GM18511 (cell line): Measurements from ENCODE around the gene LAMB4.

Experiments
- ATAC-seq: cut with Tn5 transposase; IDR thresholded peaks from one replicate; pipeline ENCODE4 v1.9.1; 2021; ENCODE audit warnings: mild to moderate bottlenecking, moderate library complexity; ENCODE audit not compliant: unreplicated experiment

Gene LAMB4

GRCh38 chr7:108016841-108017775 lies 113.1 kb downstream of the LAMB4 start:
- ATAC-seq, result no peak

- no peak for ATAC-seq
Measured at GRCh38 chr7:108015740-108016139, 114.4 kb downstream of the LAMB4 start.

- ATAC-seq, result no peak
Measured at GRCh38 chr7:108014747-108015682, 115.1 kb downstream of the LAMB4 start.

- ATAC-seq, result no peak
Measured at GRCh38 chr7:108014215-108014614, 115.9 kb downstream of the LAMB4 start.

- ATAC-seq, result no peak
Measured at GRCh38 chr7:108012499-108013430, 117.4 kb downstream of the LAMB4 start.

GRCh38 chr7:108010377-108010776 lies 119.8 kb downstream of the LAMB4 start:
- no peak for ATAC-seq

- no peak for ATAC-seq
Measured at GRCh38 chr7:108009873-108010272, 120.3 kb downstream of the LAMB4 start.

- ATAC-seq, result no peak
Measured at GRCh38 chr7:108008827-108009226, 121.3 kb downstream of the LAMB4 start.

- ATAC-seq, result no peak
Measured at GRCh38 chr7:108008240-108008639, 121.9 kb downstream of the LAMB4 start.

GRCh38 chr7:108007762-108008161 lies 122.4 kb downstream of the LAMB4 start:
- ATAC-seq, result no peak

GRCh38 chr7:108007261-108007660 lies 122.9 kb downstream of the LAMB4 start:
- no peak for ATAC-seq

- no peak for ATAC-seq
Measured at GRCh38 chr7:108004220-108005142, 125.7 kb downstream of the LAMB4 start.

- ATAC-seq, result no peak
Measured at GRCh38 chr7:108003599-108003935, 126.6 kb downstream of the LAMB4 start.

- no peak for ATAC-seq
Measured at GRCh38 chr7:108002726-108003598, 127.2 kb downstream of the LAMB4 start, which contains the start of gene LAMB1. Gene LAMB1, minus strand, starts transcription at chr7:108003161. Its CDS starts 276 bp downstream, at chr7:108002885.

- no peak for ATAC-seq
Measured at GRCh38 chr7:108001764-108002725, 128.1 kb downstream of the LAMB4 start.

GRCh38 chr7:108000875-108001763 lies 129.0 kb downstream of the LAMB4 start:
- no peak for ATAC-seq
